ENCODE data around the gene PLCL2.

Gene PLCL2

GRCh38 chr3:16861432-16861831, 23.3 kb upstream of the PLCL2 start:
- no peak overlapping the region for H3K4me3 ChIP-seq (ENCODE audit: low read depth, low read length)

GRCh38 chr3:16864610-16865313, 20.0 kb upstream of the PLCL2 start:
- no peak for TF ChIP-seq CTCF (IDR thresholded peaks at IDR 0.05; ENCODE audit: low read depth, low read length, missing control alignments)
- in situ Hi-C loops (cut with HindIII; ENCODE audit: low sequenced_read_pairs) = no loop called here
- no peak for DNase-seq (ENCODE audit: low read depth)
- H3K4me3 ChIP-seq (ENCODE audit: low read depth, low read length) = no peak overlapping the region

More at GRCh38 chr3:16861432-16861831, 23.3 kb upstream of the PLCL2 start:
- no peak for DNase-seq (ENCODE audit: low read depth)
- in situ Hi-C loops (cut with HindIII; ENCODE audit: low sequenced_read_pairs) = no loop called here
- no peak for TF ChIP-seq CTCF (IDR thresholded peaks at IDR 0.05; ENCODE audit: low read depth, low read length, missing control alignments)

- no peak for TF ChIP-seq CTCF (IDR thresholded peaks at IDR 0.05; ENCODE audit: low read depth, low read length, missing control alignments)
- H3K4me3 ChIP-seq (ENCODE audit: low read depth, low read length) = no peak overlapping the region
- in situ Hi-C loops (cut with HindIII; ENCODE audit: low sequenced_read_pairs) = no loop called here
- no peak for DNase-seq (ENCODE audit: low read depth)
These were observed 19.4 kb upstream of the PLCL2 start for GRCh38 chr3:16865335-16865734.

GRCh38 chr3:16866571-16866970, 18.2 kb upstream of the PLCL2 start:
- no peak for DNase-seq (ENCODE audit: low read depth)
- H3K4me3 ChIP-seq (ENCODE audit: low read depth, low read length) = no peak overlapping the region
- in situ Hi-C loops (cut with HindIII; ENCODE audit: low sequenced_read_pairs) = no loop called here
- TF ChIP-seq CTCF (IDR thresholded peaks at IDR 0.05; ENCODE audit: low read depth, low read length, missing control alignments) = no peak

GRCh38 chr3:16868513-16868912, 16.2 kb upstream of the PLCL2 start:
- no peak for DNase-seq (ENCODE audit: low read depth)
- in situ Hi-C loops (cut with HindIII; ENCODE audit: low sequenced_read_pairs) = no loop called here
- TF ChIP-seq CTCF (IDR thresholded peaks at IDR 0.05; ENCODE audit: low read depth, low read length, missing control alignments) = no peak
- H3K4me3 ChIP-seq (ENCODE audit: low read depth, low read length) = no peak overlapping the region

- H3K4me3 ChIP-seq (ENCODE audit: low read depth, low read length) = no peak overlapping the region
- in situ Hi-C loops (cut with HindIII; ENCODE audit: low sequenced_read_pairs) = no loop called here
- no peak for TF ChIP-seq CTCF (IDR thresholded peaks at IDR 0.05; ENCODE audit: low read depth, low read length, missing control alignments)
- DNase-seq (ENCODE audit: low read depth) = no peak
These were observed 15.3 kb upstream of the PLCL2 start for GRCh38 chr3:16869261-16870005.
